Measurements from ENCODE around the gene BTK. TPM values are rescaled to one million over a fixed set of nuclear protein-coding genes. Genes with fewer than 3 reads are reported as not detected.
A peak's percentile ranks its signal among the peaks of the same experiment; 100 is the strongest.

BTK gene
- total and polyA plus RNA-seq, 2 experiments from 2014 or later = not detected

- Histone ChIP-seq H3K36me3 (ENCODE audit: low read depth) (peaks cover 3% of the 10 kb centered on the region; the same call in 1 of the 2 replicates), H3K27ac (no peak overlapping the region), H3K4me2 (ENCODE audit: unreplicated experiment) (no peak overlapping the region), H4K20me1 (ENCODE audit: insufficient read depth) (no peaks in the 10 kb centered on the region), H3K4me3 (no peak overlapping the region), H3K4me1 (ENCODE audit: insufficient read depth) (no peaks in the 10 kb centered on the region), H3K9me2 (ENCODE audit: insufficient read depth) (no peaks in the 10 kb centered on the region), H3K9ac (no peak overlapping the region), H3K9me3 (ENCODE audit: low read depth) (no peaks in the 10 kb centered on the region), H3K79me2 (ENCODE audit: insufficient read depth) (peaks cover 3% of the 10 kb centered on the region), H3K27me3 (replicated peaks; ENCODE audit: insufficient read depth) (no peaks in the 10 kb centered on the region), H3F3A (ENCODE audit: insufficient read depth) (peaks cover 33% of the 10 kb centered on the region), H2AFZ (no peak overlapping the region)
- 79 to 84% methylated on average over 4 of the region's 4 CpGs for WGBS, 2 experiments (ENCODE audit: low coverage in 1 of 2, low lambda C conversion rate in 2 of 2, missing lambda C conversion rate in 2 of 2)
- DNase-seq = no peak
- no peak for TF ChIP-seq EZH2 (IDR thresholded peaks at IDR 0.05; ENCODE audit: insufficient read depth, poor library complexity, severe bottlenecking)
- TF ChIP-seq EZH2phosphoT487 (IDR thresholded peaks at IDR 0.05; ENCODE audit: insufficient read depth, low read depth) = no peak
- in situ Hi-C loops (cut with MboI) = no loop called here
These were observed 12.7 kb upstream of the BTK start for GRCh38 chrX:101398694-101399093.

GRCh38 chrX:101397779-101398178 lies 11.8 kb upstream of the BTK start:
- no peak overlapping the region for H2AFZ ChIP-seq
- no peak overlapping the region for H3K4me3 ChIP-seq
- H3K27ac ChIP-seq = no peak overlapping the region
- H4K20me1 ChIP-seq (ENCODE audit: insufficient read depth) = no peaks in the 10 kb centered on the region
- WGBS, 2 experiments (ENCODE audit: low coverage in 1 of 2, low lambda C conversion rate in 2 of 2, missing lambda C conversion rate in 2 of 2) = 54 to 63% methylated on average over 4 of the region's 4 CpGs
- no peak overlapping the region for H3K4me2 ChIP-seq (ENCODE audit: unreplicated experiment)
- peaks cover 11% of the 10 kb centered on the region for H3K79me2 ChIP-seq (ENCODE audit: insufficient read depth)
- no peaks in the 10 kb centered on the region for H3K9me2 ChIP-seq (ENCODE audit: insufficient read depth)
- in situ Hi-C loops (cut with MboI) = no loop called here
- H3K36me3 ChIP-seq (ENCODE audit: low read depth) = peaks cover 3% of the 10 kb centered on the region; the same call in 1 of the 2 replicates
- peaks cover 41% of the 10 kb centered on the region for H3F3A ChIP-seq (ENCODE audit: insufficient read depth)
- H3K9ac ChIP-seq = no peak overlapping the region
- H3K4me1 ChIP-seq (ENCODE audit: insufficient read depth) = 0 out of 2 replicates have a peak, but pooled peaks cover 7% of the 10 kb centered on the region
- no peaks in the 10 kb centered on the region for H3K9me3 ChIP-seq (ENCODE audit: low read depth)
- DNase-seq = no peak
- no peaks in the 10 kb centered on the region for H3K27me3 ChIP-seq (replicated peaks; ENCODE audit: insufficient read depth)
- TF ChIP-seq EZH2phosphoT487 (IDR thresholded peaks at IDR 0.05; ENCODE audit: insufficient read depth, low read depth) = no peak
- no peak for TF ChIP-seq EZH2 (IDR thresholded peaks at IDR 0.05; ENCODE audit: insufficient read depth, poor library complexity, severe bottlenecking)

- Histone ChIP-seq H3F3A (ENCODE audit: insufficient read depth) (peaks cover 58% of the 10 kb centered on the region), H3K27me3 (replicated peaks; ENCODE audit: insufficient read depth) (no peaks in the 10 kb centered on the region), H3K4me2 (ENCODE audit: unreplicated experiment) (no peak overlapping the region), H4K20me1 (ENCODE audit: insufficient read depth) (no peaks in the 10 kb centered on the region), H3K36me3 (ENCODE audit: low read depth) (peaks cover 13% of the 10 kb centered on the region), H3K27ac (no peak overlapping the region), H2AFZ (no peak overlapping the region), H3K4me3 (no peak overlapping the region), H3K9ac (no peak overlapping the region), H3K9me3 (ENCODE audit: low read depth) (no peaks in the 10 kb centered on the region), H3K4me1 (ENCODE audit: insufficient read depth) (peaks cover 13% of the 10 kb centered on the region; the same call in 1 of the 2 replicates), H3K9me2 (ENCODE audit: insufficient read depth) (no peaks in the 10 kb centered on the region), H3K79me2 (ENCODE audit: insufficient read depth) (peaks cover 30% of the 10 kb centered on the region)
- no peak for TF ChIP-seq EZH2 (IDR thresholded peaks at IDR 0.05; ENCODE audit: insufficient read depth, poor library complexity, severe bottlenecking)
- no peak for TF ChIP-seq EZH2phosphoT487 (IDR thresholded peaks at IDR 0.05; ENCODE audit: insufficient read depth, low read depth)
- in situ Hi-C loops (cut with MboI) = no loop called here
- WGBS, 2 experiments (ENCODE audit: low coverage in 1 of 2, low lambda C conversion rate in 2 of 2, missing lambda C conversion rate in 2 of 2) = 89 to 96% methylated on average over 1 of the region's 1 CpG
- DNase-seq = peak; percentile 30
These were observed 9.8 kb upstream of the BTK start for GRCh38 chrX:101395789-101396188.

GRCh38 chrX:101394372-101394771 lies 8.4 kb upstream of the BTK start:
- Histone ChIP-seq H3K4me3 (no peak overlapping the region), H3K27ac (peak overlapping the region; percentile 15; the same call in 1 of the 2 replicates), H2AFZ (no peak overlapping the region), H3F3A (ENCODE audit: insufficient read depth) (peaks cover 58% of the 10 kb centered on the region), H4K20me1 (ENCODE audit: insufficient read depth) (no peaks in the 10 kb centered on the region), H3K4me2 (ENCODE audit: unreplicated experiment) (no peak overlapping the region), H3K4me1 (ENCODE audit: insufficient read depth) (peaks cover 13% of the 10 kb centered on the region; the same call in 1 of the 2 replicates), H3K27me3 (replicated peaks; ENCODE audit: insufficient read depth) (no peaks in the 10 kb centered on the region), H3K9me2 (ENCODE audit: insufficient read depth) (no peaks in the 10 kb centered on the region), H3K36me3 (ENCODE audit: low read depth) (peaks cover 13% of the 10 kb centered on the region), H3K79me2 (ENCODE audit: insufficient read depth) (peaks cover 30% of the 10 kb centered on the region), H3K9me3 (ENCODE audit: low read depth) (no peaks in the 10 kb centered on the region), H3K9ac (no peak overlapping the region)
- no peak for DNase-seq
- in situ Hi-C loops (cut with MboI) = no loop called here
- TF ChIP-seq EZH2phosphoT487 (IDR thresholded peaks at IDR 0.05; ENCODE audit: insufficient read depth, low read depth) = no peak
- TF ChIP-seq EZH2 (IDR thresholded peaks at IDR 0.05; ENCODE audit: insufficient read depth, poor library complexity, severe bottlenecking) = no peak
